Sigmoid colon (tissue), 7 donors: ENCODE results near the gene ZNF692. TPM values are rescaled to one million over a fixed set of nuclear protein-coding genes. Genes with fewer than 3 reads are reported as not detected.
A peak's percentile ranks its signal among the peaks of the same experiment; 100 is the strongest.

Source experiments
- DNase-seq: peaks from one replicate; pipeline ENCODE4 v3.0.0-alpha.2; 2019
- H3K27ac ChIP-seq, 4 donors: fragments of 200-600 bp; sonication (generic); one replicate each; pipeline ENCODE4 v1.5.1; 2016 to 2019; ENCODE audit warnings: mild to moderate bottlenecking in 1 of 4
- H3K27me3 ChIP-seq, 3 donors: fragments of 200-600 bp; sonication (generic); one replicate each; pipeline ENCODE4 v1.5.1; 2019; ENCODE audit warnings: mild to moderate bottlenecking in 1 of 3
- H3K36me3 ChIP-seq, 4 donors: fragments of 200-600 bp; sonication (generic); one replicate each; pipeline ENCODE4 v1.5.1; 2016 to 2019
- H3K4me1 ChIP-seq, 4 donors: fragments of 200-600 bp; sonication (generic); one replicate each; pipeline ENCODE4 v1.5.1; 2017 to 2019
- H3K4me3 ChIP-seq, 4 donors: fragments of 200-600 bp; sonication (generic); one replicate each; pipeline ENCODE4 v1.5.1; 2017 to 2019; ENCODE audit warnings: mild to moderate bottlenecking in 2 of 4, moderate library complexity in 1 of 4
- H3K9me3 ChIP-seq, 4 donors: fragments of 200-600 bp in 3 of 4; sonication (generic) in 3 of 4; one replicate each; pipeline versions ENCODE4 v1.5.1 to v1.6.1; 2013 to 2019
- EP300 ChIP-seq, 4 donors: sonication (generic); formaldehyde crosslinking; IDR thresholded peaks; one replicate each; pipeline ENCODE4 v1.6.1; 2017; ENCODE audit warnings: antibody characterized with exemption in 4 of 4
- POLR2A ChIP-seq, 2 donors: fragments of 450-650 bp; IDR thresholded peaks; one replicate each; pipeline ENCODE4 v1.6.1; 2016; ENCODE audit warnings: antibody characterized with exemption in 2 of 2, mild to moderate bottlenecking in 2 of 2, moderate library complexity in 2 of 2
- POLR2AphosphoS5 ChIP-seq, 4 donors: sonication (generic); formaldehyde crosslinking; IDR thresholded peaks; one replicate each; pipeline ENCODE4 v1.6.1; 2017; ENCODE audit warnings: antibody characterized with exemption in 4 of 4
- WGBS, 2 donors: extraction: QIAGEN DNeasy Blood & Tissue Kit; methylation state at CpG; one replicate each; pipeline ENCODE4 v1.1.7; 2013; 5-methylcytosine and 5-hydroxymethylcytosine counted together
- intact Hi-C: fragments of 100-400 bp; cut with DNase I; formaldehyde crosslinking; loops from one replicate; pipeline ENCODE4 v1.15.1; 2023
- polyA plus RNA-seq, 3 donors: library from polyadenylated mRNA; stranded (reverse); fragments of 200-250 nt; gene quantifications; one replicate each; pipeline ENCODE4 v1.2.3, GENCODE V29; 2013
- total RNA-seq, 4 donors: library from RNA; depleted of rRNA; stranded (reverse); fragments of >200 nt; gene quantifications; one replicate each; pipeline ENCODE4 v1.1.0, GENCODE V29; 2016
- TF ChIP-seq, protein P1 (sequence below), 4 experiments: fragments of 450-650 bp in 3 of 4; fragments of 200-600 bp in 1 of 4; IDR thresholded peaks; one replicate each; pipeline ENCODE4 v1.5.1; 2016 to 2019; ENCODE audit warnings: antibody characterized with exemption in 4 of 4, mild to moderate bottlenecking in 3 of 4, moderate library complexity in 2 of 4
- donor health status: healthy with polysubstance abuse.
- donor health status: Bipolar disorder and iron deficiency.
- donor health status: healthy.

The ZNF692 gene
- total and polyA plus RNA-seq, 7 donors, result 5.4 to 63.2 (median 27.8) TPM

GRCh38 chr1:248824701-248825100 lies 34.2 kb downstream of the ZNF692 start:
- DNase-seq, result no peak
- H3K27ac ChIP-seq, result peak overlapping the region in 3 of 4 donors; percentile 94 to 98 (median 94)
- intact Hi-C loops, result loop anchor here (1.0 kb wide), 1 partner anchor 35 kb away; the partner anchor contains the start of gene ZNF692
- peaks cover 0 to 63% (median 60%) of the 10 kb centered on the region in 4 donors for H3K4me1 ChIP-seq
- 88 to 94% methylated on average over 3 of the region's 3 CpGs for WGBS, 2 donors
- TF ChIP-seq, protein P1, sequence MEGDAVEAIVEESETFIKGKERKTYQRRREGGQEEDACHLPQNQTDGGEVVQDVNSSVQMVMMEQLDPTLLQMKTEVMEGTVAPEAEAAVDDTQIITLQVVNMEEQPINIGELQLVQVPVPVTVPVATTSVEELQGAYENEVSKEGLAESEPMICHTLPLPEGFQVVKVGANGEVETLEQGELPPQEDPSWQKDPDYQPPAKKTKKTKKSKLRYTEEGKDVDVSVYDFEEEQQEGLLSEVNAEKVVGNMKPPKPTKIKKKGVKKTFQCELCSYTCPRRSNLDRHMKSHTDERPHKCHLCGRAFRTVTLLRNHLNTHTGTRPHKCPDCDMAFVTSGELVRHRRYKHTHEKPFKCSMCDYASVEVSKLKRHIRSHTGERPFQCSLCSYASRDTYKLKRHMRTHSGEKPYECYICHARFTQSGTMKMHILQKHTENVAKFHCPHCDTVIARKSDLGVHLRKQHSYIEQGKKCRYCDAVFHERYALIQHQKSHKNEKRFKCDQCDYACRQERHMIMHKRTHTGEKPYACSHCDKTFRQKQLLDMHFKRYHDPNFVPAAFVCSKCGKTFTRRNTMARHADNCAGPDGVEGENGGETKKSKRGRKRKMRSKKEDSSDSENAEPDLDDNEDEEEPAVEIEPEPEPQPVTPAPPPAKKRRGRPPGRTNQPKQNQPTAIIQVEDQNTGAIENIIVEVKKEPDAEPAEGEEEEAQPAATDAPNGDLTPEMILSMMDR (IDR thresholded peaks at IDR 0.05), result no peak
- H3K4me3 ChIP-seq, result peak overlapping the region; percentile 55 to 93 (median 73)
- peaks cover 0 to 11% (median 0%) of the 10 kb centered on the region in 4 donors for H3K36me3 ChIP-seq
- H3K9me3 ChIP-seq, result no peaks in the 10 kb centered on the region
- H3K27me3 ChIP-seq, result no peaks in the 10 kb centered on the region

DNA sequence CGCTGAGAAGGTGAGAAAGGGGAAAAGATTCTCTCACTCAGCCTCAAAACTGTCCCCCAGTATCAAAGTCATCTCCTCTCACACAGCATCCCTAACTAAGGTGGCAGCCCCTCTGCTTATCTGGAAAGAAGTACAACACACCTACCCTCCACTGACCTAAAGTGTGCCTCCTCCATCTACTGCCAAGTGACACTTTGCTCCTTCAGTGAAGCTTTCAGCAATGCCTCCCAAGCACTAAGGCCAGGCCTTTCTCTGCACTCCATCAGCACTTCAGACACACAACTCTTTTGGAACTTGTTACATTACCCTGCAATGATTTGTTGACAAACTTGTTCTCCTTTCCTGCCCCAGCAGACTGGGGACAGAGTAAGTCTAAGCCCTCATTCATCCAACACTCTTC lies 34.6 kb downstream of the ZNF692 start:
- no peak for DNase-seq
- Histone ChIP-seq H3K27ac (peak overlapping the region in 1 of 4 donors; percentile 94), H3K36me3 (peaks cover 0 to 11% (median 0%) of the 10 kb centered on the region in 4 donors), H3K9me3 (no peaks in the 10 kb centered on the region), H3K4me3 (peak overlapping the region in 3 of 4 donors; percentile 60 to 93 (median 86)), H3K4me1 (peaks cover 0 to 65% (median 60%) of the 10 kb centered on the region in 4 donors), H3K27me3 (no peaks in the 10 kb centered on the region)
- TF ChIP-seq, protein P1 (IDR thresholded peaks at IDR 0.05), result no peak
- TF ChIP-seq EP300 (IDR thresholded peaks at IDR 0.05), result no peak
- TF ChIP-seq POLR2A (IDR thresholded peaks at IDR 0.05), result no peak
- TF ChIP-seq POLR2AphosphoS5 (IDR thresholded peaks at IDR 0.05), result no peak
- WGBS, 2 donors, result 91 to 100% methylated on average over 1 of the region's 1 CpG
- intact Hi-C loops, result no loop called here

GRCh38 chr1:248823517-248824001 lies 35.3 kb downstream of the ZNF692 start:
- no peak for TF ChIP-seq EP300 (IDR thresholded peaks at IDR 0.05)
- TF ChIP-seq, protein P1 (IDR thresholded peaks at IDR 0.05), result no peak
- no peak for TF ChIP-seq POLR2AphosphoS5 (IDR thresholded peaks at IDR 0.05)
- TF ChIP-seq POLR2A (IDR thresholded peaks at IDR 0.05), result no peak
- no peaks in the 10 kb centered on the region for H3K9me3 ChIP-seq
- intact Hi-C loops, result no loop called here
- peaks cover 0 to 11% (median 0%) of the 10 kb centered on the region in 4 donors for H3K36me3 ChIP-seq
- DNase-seq, result no peak
- peaks cover 0 to 72% (median 67%) of the 10 kb centered on the region in 4 donors for H3K4me1 ChIP-seq
- peak overlapping the region in 1 of 4 donors; percentile 86 for H3K4me3 ChIP-seq
- 86% methylated on average over 2 of the region's 2 CpGs for WGBS, 2 donors
- no peak overlapping the region for H3K27ac ChIP-seq
- no peaks in the 10 kb centered on the region for H3K27me3 ChIP-seq

DNA sequence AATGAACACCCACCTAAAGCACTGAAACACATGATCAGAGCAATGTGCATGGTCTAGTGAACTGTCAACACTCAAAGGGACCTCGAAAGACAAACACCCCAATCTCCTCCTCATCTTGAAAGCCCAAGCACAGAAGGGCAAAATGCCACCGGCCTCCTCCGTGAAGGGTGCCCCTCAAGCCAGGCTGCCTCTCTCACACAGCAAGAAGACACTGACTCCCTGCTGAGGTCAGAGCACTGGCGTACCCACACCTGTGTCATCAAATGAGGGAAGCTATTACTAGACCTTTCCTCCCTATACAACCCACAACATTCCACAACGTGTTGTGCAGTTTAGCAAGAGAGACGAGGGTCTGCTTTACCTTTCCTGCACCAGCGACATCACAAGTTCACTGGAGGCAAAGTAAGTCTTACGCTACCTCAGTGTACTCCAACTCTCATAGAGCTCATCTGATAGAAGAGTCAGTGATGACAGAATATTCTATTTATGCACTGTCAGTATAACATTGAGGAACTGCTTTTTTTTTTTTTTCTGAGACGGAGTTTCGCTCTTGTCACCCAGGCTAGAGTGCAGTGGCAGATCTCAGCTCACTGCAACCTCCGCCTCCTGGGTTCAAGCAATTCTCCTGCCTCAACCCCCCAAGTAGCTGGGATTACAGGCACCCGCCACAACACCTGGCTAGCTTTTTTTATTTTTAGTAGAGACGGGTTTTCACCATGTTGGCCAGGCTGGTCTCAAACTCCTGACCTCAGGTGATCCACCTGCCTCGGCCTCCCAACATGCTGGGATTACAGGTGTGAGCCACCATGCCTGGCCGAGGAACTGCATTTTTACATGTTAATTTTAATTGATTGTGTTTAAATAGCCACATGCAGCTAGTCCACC lies 36.5 kb downstream of the ZNF692 start:
- H3K4me3 ChIP-seq, result peak overlapping the region in 1 of 4 donors; percentile 86
- DNase-seq, result no peak
- intact Hi-C loops, result no loop called here
- H3K27ac ChIP-seq, result no peak overlapping the region
- H3K27me3 ChIP-seq, result no peaks in the 10 kb centered on the region
- no peak for TF ChIP-seq EP300 (IDR thresholded peaks at IDR 0.05)
- no peak for TF ChIP-seq POLR2AphosphoS5 (IDR thresholded peaks at IDR 0.05)
- TF ChIP-seq, protein P1 (IDR thresholded peaks at IDR 0.05), result no peak
- no peak for TF ChIP-seq POLR2A (IDR thresholded peaks at IDR 0.05)
- no peaks in the 10 kb centered on the region for H3K9me3 ChIP-seq
- H3K4me1 ChIP-seq, result peaks cover 0 to 75% (median 70%) of the 10 kb centered on the region in 4 donors
- WGBS, 2 donors, result 84 to 87% methylated on average over 15 of the region's 15 CpGs
- H3K36me3 ChIP-seq, result peaks cover 0 to 11% (median 0%) of the 10 kb centered on the region in 4 donors
